Lung (tissue), 12 donors: ENCODE measurements around the gene SIK3. TPM values are rescaled to one million over a fixed set of nuclear protein-coding genes. Genes with fewer than 3 reads are reported as not detected.

Experiments
- ATAC-seq: fragments of 200-7000 bp; cut with Tn5 transposase; one replicate; pipeline ENCODE4 v1.9.1; 2020; ENCODE audit warnings: moderate number of reproducible peaks; ENCODE audit not compliant: insufficient read depth, low FRiP score
- DNase-seq, 3 donors: peaks; one replicate each; pipeline ENCODE4 v3.0.0-alpha.2; 2013 to 2017
- H3K27ac ChIP-seq, 2 donors: one replicate each; pipeline ENCODE4 v1.5.1; 2013; ENCODE audit warnings: mild to moderate bottlenecking in 2 of 2, moderate library complexity in 2 of 2, control low read depth in 1 of 2, inconsistent platforms in 1 of 2, low read depth in 1 of 2, low read length in 1 of 2
- H3K27me3 ChIP-seq, 3 donors: one replicate each; pipeline ENCODE4 v1.5.1; 2013; ENCODE audit warnings: low read length in 2 of 3; ENCODE audit not compliant: control insufficient read depth in 3 of 3, insufficient read depth in 3 of 3
- H3K36me3 ChIP-seq, 4 donors: one replicate each; pipeline ENCODE4 v1.5.1; 2013; ENCODE audit warnings: low read length in 4 of 4, mild to moderate bottlenecking in 1 of 4, moderate library complexity in 1 of 4; ENCODE audit not compliant: control insufficient read depth in 4 of 4, insufficient read depth in 4 of 4
- H3K4me1 ChIP-seq, 5 donors: one replicate each; pipeline ENCODE4 v1.5.1; 2013; ENCODE audit warnings: low read length in 5 of 5, mild to moderate bottlenecking in 2 of 5, moderate library complexity in 1 of 5; ENCODE audit not compliant: control insufficient read depth in 5 of 5, insufficient read depth in 5 of 5
- H3K4me3 ChIP-seq: one replicate; pipeline ENCODE4 v1.5.1; 2013; ENCODE audit warnings: mild to moderate bottlenecking, control low read depth, moderate library complexity
- H3K9ac ChIP-seq, 2 donors: one replicate each; pipeline ENCODE4 v1.5.1; 2013; ENCODE audit warnings: low read length in 2 of 2, control low read depth in 1 of 2; ENCODE audit not compliant: insufficient read depth in 1 of 2
- H3K9me3 ChIP-seq, 4 donors: one replicate each; pipeline ENCODE4 v1.5.1; 2013; ENCODE audit warnings: low read length in 3 of 4, mild to moderate bottlenecking in 1 of 4, moderate library complexity in 1 of 4; ENCODE audit not compliant: control insufficient read depth in 4 of 4, insufficient read depth in 3 of 4
- CTCF ChIP-seq: IDR thresholded peaks from 2 replicates; pipeline ENCODE4 v1.5.1; 2012; ENCODE audit warnings: mild to moderate bottlenecking; ENCODE audit errors: control extremely low read depth, extremely low read depth
- WGBS, 2 donors: extraction: QIAGEN DNeasy Blood & Tissue Kit; methylation state at CpG; one replicate each; pipeline ENCODE4 v1.1.7; 2013; 5-methylcytosine and 5-hydroxymethylcytosine counted together
- polyA plus RNA-seq, 2 donors: library from polyadenylated mRNA; stranded (reverse); fragments of 200-250 nt; gene quantifications; one replicate each; pipeline ENCODE4 v1.2.1, GENCODE V29; 2013
- total RNA-seq, 2 donors: library from RNA; depleted of rRNA in 1 of 2; stranded (reverse); fragments of >200 nt in 1 of 2; gene quantifications; one replicate each; pipeline ENCODE4 v1.2.1, GENCODE V29; 2014 to 2021
- donor health status: control.
- donor health status: control.
- donor health status: Bipolar disorder and iron deficiency.
- donor health status: healthy.
- donor health status: DM: yes; HTN: yes; CAD: no.

Gene SIK3
- total and polyA plus RNA-seq, 4 donors = 9.0 to 43.4 (median 29.6) TPM

- H3K9me3 ChIP-seq = no peaks in the 10 kb centered on the region
- no peak overlapping the region for H3K9ac ChIP-seq
- peak in 1 of 3 donors; percentile 31 for DNase-seq
- peaks cover 0 to 10% (median 6%) of the 10 kb centered on the region in 5 donors for H3K4me1 ChIP-seq
- H3K27me3 ChIP-seq = no peaks in the 10 kb centered on the region
- WGBS, 2 donors = 77 to 89% methylated on average over 6 of the region's 6 CpGs
- no peak for TF ChIP-seq CTCF
- no peak for ATAC-seq
- no peak overlapping the region for H3K4me3 ChIP-seq
- H3K27ac ChIP-seq = no peak overlapping the region
- no peaks in the 10 kb centered on the region for H3K36me3 ChIP-seq
Measured at GRCh38 chr11:117020869-117021564, 77.2 kb downstream of the SIK3 start.

GRCh38 chr11:117020287-117020686 is 77.9 kb downstream of the SIK3 start:
- H3K9me3 ChIP-seq = no peaks in the 10 kb centered on the region
- H3K27ac ChIP-seq = no peak overlapping the region
- DNase-seq (no peak), ATAC-seq (no peak)
- WGBS, 2 donors = 93 to 95% methylated on average over 1 of the region's 1 CpG
- no peak for TF ChIP-seq CTCF
- no peak overlapping the region for H3K9ac ChIP-seq
- no peaks in the 10 kb centered on the region for H3K27me3 ChIP-seq
- H3K36me3 ChIP-seq = no peaks in the 10 kb centered on the region
- H3K4me3 ChIP-seq = no peak overlapping the region
- peaks cover 0 to 10% (median 6%) of the 10 kb centered on the region in 5 donors for H3K4me1 ChIP-seq

- Histone ChIP-seq H3K9me3 (no peaks in the 10 kb centered on the region), H3K9ac (no peak overlapping the region), H3K27ac (no peak overlapping the region), H3K4me3 (no peak overlapping the region), H3K4me1 (peaks cover 0 to 10% (median 6%) of the 10 kb centered on the region in 5 donors), H3K36me3 (no peaks in the 10 kb centered on the region), H3K27me3 (no peaks in the 10 kb centered on the region)
- no peak for TF ChIP-seq CTCF
- ATAC-seq (no peak), DNase-seq (no peak)
- WGBS, 2 donors = 82 to 87% methylated on average over 7 of the region's 7 CpGs
Measured at GRCh38 chr11:117019871-117020270, 78.4 kb downstream of the SIK3 start.

GRCh38 chr11:117017456-117017855 is 80.8 kb downstream of the SIK3 start:
- no peak overlapping the region for H3K27ac ChIP-seq
- no peaks in the 10 kb centered on the region for H3K27me3 ChIP-seq
- H3K4me1 ChIP-seq = peaks cover 0 to 10% (median 3%) of the 10 kb centered on the region in 5 donors
- WGBS, 2 donors = 85 to 87% methylated on average over 1 of the region's 1 CpG
- no peak overlapping the region for H3K9ac ChIP-seq
- H3K9me3 ChIP-seq = no peaks in the 10 kb centered on the region
- DNase-seq (no peak), ATAC-seq (no peak)
- TF ChIP-seq CTCF = no peak
- H3K4me3 ChIP-seq = no peak overlapping the region
- H3K36me3 ChIP-seq = no peaks in the 10 kb centered on the region
